HepG2 (cell line): ENCODE results near the gene RNGTT. TPM values are rescaled to one million over a fixed set of nuclear protein-coding genes. Genes with fewer than 3 reads are reported as not detected.

ENCODE experiments used
- ATF6 ChIP-seq: sonication (generic); formaldehyde crosslinking; conservative IDR thresholded peaks from 2 replicates; pipeline ENCODE4 v1.4.0; 2020; ENCODE audit warnings: missing genetic modification reagents
- ETS1 ChIP-seq: sonication (generic); formaldehyde crosslinking; IDR thresholded peaks from 2 replicates; pipeline ENCODE4 v1.4.0; 2020; ENCODE audit warnings: missing genetic modification reagents
- HOMEZ ChIP-seq: IDR thresholded peaks from 2 replicates; pipeline ENCODE4 v1.6.1; 2016; ENCODE audit warnings: low read depth
- MAF1 ChIP-seq: sonication (generic); formaldehyde crosslinking; IDR thresholded peaks from 2 replicates; pipeline ENCODE4 v1.5.0; 2020; ENCODE audit warnings: missing genetic modification reagents, borderline replicate concordance
- PHF8 ChIP-seq: sonication (generic); formaldehyde crosslinking; IDR thresholded peaks from 2 replicates; pipeline ENCODE4 v1.5.0; 2020; ENCODE audit warnings: missing genetic modification reagents
- SIN3A ChIP-seq: IDR thresholded peaks from 2 replicates; pipeline ENCODE4 v1.6.1; 2011; ENCODE audit warnings: low read depth, mild to moderate bottlenecking, control low read depth, low read length, borderline replicate concordance
- TAF15 ChIP-seq: fragments of 200-400 bp; formaldehyde crosslinking; IDR thresholded peaks from one replicate; pipeline ENCODE4 v1.6.1; 2018; ENCODE audit warnings: mild to moderate bottlenecking, low read depth, low read length; ENCODE audit not compliant: poor library complexity, severe bottlenecking
- THAP9 ChIP-seq: sonication (generic); formaldehyde crosslinking; IDR thresholded peaks from 2 replicates; pipeline ENCODE4; 2020; ENCODE audit warnings: missing genetic modification reagents, mild to moderate bottlenecking, borderline replicate concordance
- ZBTB26 ChIP-seq: IDR thresholded peaks from 2 replicates; pipeline ENCODE4 v1.6.1; 2016; ENCODE audit warnings: missing compliant biosample characterization, missing genetic modification reagents, borderline replicate concordance
- ZBTB7A ChIP-seq: sonication (generic); formaldehyde crosslinking; IDR thresholded peaks from 2 replicates; pipeline ENCODE4 v1.8.0; 2022; ENCODE audit warnings: mild to moderate bottlenecking, missing genetic modification reagents
- ZFP36L1 ChIP-seq: sonication (generic); formaldehyde crosslinking; IDR thresholded peaks from 2 replicates; pipeline ENCODE4 v1.8.0; 2022; ENCODE audit warnings: mild to moderate bottlenecking, missing genetic modification reagents, moderate library complexity
- ZNF513 ChIP-seq: sonication (generic); formaldehyde crosslinking; conservative IDR thresholded peaks from 2 replicates; pipeline ENCODE4 v1.5.0; 2020; ENCODE audit warnings: missing genetic modification reagents
- ZNF770 ChIP-seq: sonication (generic); formaldehyde crosslinking; IDR thresholded peaks from 2 replicates; pipeline ENCODE4 v1.5.0; 2020; ENCODE audit warnings: mild to moderate bottlenecking, missing genetic modification reagents
- polyA plus RNA-seq, 8 experiments: library from polyadenylated mRNA; depleted of rRNA in 3 of 8; stranded (reverse) in 7 of 8; unstranded in 1 of 8; fragments of >200 nt; fragmentation: Illumina TruSeq in 4 of 8; extraction: Trizol in 4 of 8; gene quantifications; 2 replicates each; pipeline versions ENCODE4 v1.2.1 to v1.2.3, GENCODE V29; 2011 to 2016; ENCODE audit warnings: low read depth in 4 of 8, missing spikeins in 1 of 8, mixed read lengths in 1 of 8; ENCODE audit not compliant: insufficient read depth in 1 of 8
- total RNA-seq, 5 experiments: library from RNA; depleted of rRNA; stranded (reverse); fragments of >200 nt; fragmentation: Illumina TruSeq; extraction: Trizol; gene quantifications; 2 replicates each; pipeline ENCODE4 v1.2.3, GENCODE V29; 2016; ENCODE audit warnings: low read depth in 1 of 5

RNGTT gene
- total and polyA plus RNA-seq, 2 of the 13 experiments (the other 11 are each of a cell fraction or from before 2014, with no cell fraction given) = 6.0 to 22.6 TPM

- TF ChIP-seq THAP9 (CRISPR knock-in tag) = peak; percentile 80; the same call in 1 of the 2 replicates
- TF ChIP-seq ZNF513 (CRISPR knock-in tag) = no peak
- no peak for TF ChIP-seq ATF6 (CRISPR knock-in tag)
- no peak for TF ChIP-seq TAF15
- TF ChIP-seq ZBTB26 (CRISPR knock-in tag) = no peak
- peak; percentile 79 for TF ChIP-seq HOMEZ (CRISPR knock-in tag)
- peak; percentile 15; the same call in 1 of the 2 replicates for TF ChIP-seq ZNF770 (CRISPR knock-in tag)
- TF ChIP-seq ZBTB7A (CRISPR knock-in tag) = no peak
- TF ChIP-seq PHF8 = peak; percentile 88
- peak; percentile 76 for TF ChIP-seq SIN3A
- TF ChIP-seq ETS1 (CRISPR knock-in tag) = no peak
- TF ChIP-seq ZFP36L1 (CRISPR knock-in tag) = peak; percentile 86; the same call in 1 of the 2 replicates
- TF ChIP-seq MAF1 (CRISPR knock-in tag) = no peak
These were observed at the start of gene RNGTT (continued) for GRCh38 chr6:88963139-88964090.
